ENCODE data around the gene ASCL4.

ASCL4 gene

GRCh38 chr12:107779077-107779831 lies 4.8 kb downstream of the ASCL4 start:
- no peak for DNase-seq

DNA sequence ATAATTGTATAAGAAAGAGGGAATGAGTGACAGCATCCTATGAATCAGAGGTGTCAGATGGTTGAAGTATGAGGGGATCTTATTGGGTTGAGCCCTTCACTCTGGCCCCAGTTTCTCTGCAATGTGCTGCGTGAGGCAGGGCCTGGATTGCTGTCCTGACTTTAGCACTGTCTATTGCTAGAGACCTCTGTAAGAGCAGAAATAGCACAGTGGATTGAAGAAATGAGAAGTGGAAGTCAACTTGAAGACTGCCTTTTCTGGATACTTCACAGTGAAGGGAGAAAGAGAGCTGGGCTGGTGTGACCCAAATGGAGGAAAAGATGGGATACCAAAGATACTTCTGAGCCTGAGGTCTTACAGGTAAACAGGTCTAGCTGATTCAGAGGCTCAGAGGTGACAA lies 5.8 kb downstream of the ASCL4 start:
- no peak for DNase-seq

- DNase-seq: no peak
Measured at GRCh38 chr12:107782067-107782466, 7.6 kb downstream of the ASCL4 start.

DNA sequence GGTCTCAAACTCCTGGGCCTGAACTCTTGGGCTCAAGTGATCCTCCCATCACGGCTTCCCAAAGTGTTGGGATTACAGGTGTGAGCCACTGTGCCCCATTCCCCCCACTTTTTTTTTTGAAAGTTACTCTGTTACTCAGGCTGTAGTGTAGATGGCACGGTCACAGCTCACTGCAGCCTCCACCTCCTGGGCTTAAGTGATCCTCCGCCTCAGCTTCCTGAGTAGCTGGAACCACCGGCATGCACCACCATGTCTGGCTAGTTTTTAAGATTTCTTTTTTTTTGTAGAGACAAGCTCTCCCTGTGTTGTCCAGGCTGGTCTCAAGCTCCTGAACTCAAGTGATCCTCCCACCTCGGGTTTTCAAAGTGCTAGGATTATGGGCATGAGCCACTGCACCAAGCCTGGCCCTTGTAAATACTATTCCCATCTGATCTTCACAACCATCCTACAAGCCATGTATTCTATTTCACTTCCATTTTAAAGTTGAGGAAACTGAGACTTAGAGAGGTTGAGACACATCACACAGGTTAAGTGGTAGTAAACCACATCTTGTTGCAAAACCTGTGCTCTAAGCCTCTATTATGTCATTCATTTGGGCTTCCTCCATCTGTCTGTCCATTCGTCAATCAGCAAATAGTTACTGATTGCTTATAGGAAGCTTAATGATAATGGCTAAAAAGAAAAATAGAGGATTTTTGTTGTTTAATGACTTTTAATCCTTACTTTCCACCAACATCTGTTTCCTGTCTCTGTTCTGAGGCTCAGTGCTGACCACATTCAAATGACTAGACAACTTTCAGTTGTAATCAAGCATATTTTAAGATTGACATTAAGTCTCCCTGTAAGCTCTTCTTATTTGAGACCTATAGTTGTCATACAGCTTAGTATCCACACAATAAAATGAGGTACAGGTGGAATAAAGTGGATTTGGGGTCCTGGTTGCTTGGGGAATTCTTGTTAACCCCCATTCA lies 9.2 kb downstream of the ASCL4 start:
- no peak for DNase-seq

DNA sequence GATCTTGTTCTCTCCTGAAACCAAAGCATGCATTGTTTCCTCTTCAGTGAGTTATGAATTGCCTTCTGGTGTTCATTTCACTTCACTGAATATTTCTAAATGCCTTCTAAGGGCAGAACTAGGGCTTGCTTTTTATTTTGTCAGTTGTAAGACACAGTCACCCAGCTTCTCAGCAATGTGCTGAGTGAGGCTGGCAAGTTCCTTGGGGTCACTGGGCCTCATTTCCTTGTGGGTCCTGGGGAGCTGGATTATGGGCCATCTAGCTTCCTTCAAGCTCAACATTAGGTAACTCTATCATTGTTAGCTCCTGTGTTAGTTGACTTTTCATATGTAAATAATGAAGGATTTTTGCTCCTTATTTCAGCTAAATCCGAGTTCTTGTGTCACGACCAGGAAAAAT lies 13.8 kb downstream of the ASCL4 start:
- DNase-seq: no peak

- DNase-seq: no peak
Measured at GRCh38 chr12:107788690-107789458, 14.4 kb downstream of the ASCL4 start.

DNA sequence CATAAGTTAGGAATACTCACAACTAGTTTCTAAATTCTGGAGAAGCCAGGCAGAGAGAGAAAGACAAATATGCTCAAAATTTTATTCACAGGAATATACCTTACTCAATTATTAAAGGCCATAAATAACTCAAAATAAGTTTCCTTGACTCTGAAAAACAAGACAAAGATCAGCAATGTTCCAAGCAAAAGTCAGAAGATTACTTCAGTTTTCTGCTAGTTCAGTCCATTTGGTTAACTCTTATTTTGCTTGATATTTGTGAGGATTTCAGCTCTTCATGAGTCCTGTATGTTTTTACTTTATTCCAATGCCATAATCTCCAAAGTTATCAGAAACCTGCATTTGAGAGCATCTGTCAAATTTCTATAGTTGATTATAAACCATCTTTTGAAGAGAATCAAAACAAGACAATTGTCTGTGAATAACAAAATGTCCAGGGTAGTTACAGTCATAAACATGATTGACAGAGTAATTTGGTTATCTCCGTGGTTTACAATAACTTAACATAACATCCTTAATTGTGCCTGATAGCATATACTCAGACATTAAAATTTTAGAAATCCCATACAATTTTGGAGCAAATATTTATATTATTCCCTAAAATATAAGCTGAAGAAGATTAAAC lies 17.1 kb downstream of the ASCL4 start:
- DNase-seq: no peak

GRCh38 chr12:107794451-107794850 lies 19.9 kb downstream of the ASCL4 start:
- DNase-seq: no peak

GRCh38 chr12:107798580-107798979 lies 24.1 kb downstream of the ASCL4 start:
- no peak for DNase-seq

DNA sequence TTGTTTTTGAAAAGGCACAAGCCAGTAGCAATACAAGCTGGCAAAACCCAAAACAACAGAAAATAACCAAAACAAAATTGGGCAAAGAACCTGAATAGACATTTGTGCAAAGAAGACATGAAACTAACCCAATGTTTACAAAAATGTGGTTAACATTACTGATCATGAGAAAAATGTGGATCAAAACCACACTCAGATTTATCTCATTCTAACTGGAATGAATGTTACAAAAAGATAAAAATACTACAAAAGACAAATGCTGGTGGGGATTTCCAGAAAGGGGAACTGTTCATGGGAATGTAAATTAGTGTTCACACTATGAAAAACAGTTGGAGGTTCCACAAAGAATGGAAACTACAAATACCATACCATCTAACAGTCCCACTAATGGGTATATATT lies 26.6 kb downstream of the ASCL4 start:
- no peak for DNase-seq

- DNase-seq: no peak
Measured at GRCh38 chr12:107803092-107803491, 28.6 kb downstream of the ASCL4 start.

DNA sequence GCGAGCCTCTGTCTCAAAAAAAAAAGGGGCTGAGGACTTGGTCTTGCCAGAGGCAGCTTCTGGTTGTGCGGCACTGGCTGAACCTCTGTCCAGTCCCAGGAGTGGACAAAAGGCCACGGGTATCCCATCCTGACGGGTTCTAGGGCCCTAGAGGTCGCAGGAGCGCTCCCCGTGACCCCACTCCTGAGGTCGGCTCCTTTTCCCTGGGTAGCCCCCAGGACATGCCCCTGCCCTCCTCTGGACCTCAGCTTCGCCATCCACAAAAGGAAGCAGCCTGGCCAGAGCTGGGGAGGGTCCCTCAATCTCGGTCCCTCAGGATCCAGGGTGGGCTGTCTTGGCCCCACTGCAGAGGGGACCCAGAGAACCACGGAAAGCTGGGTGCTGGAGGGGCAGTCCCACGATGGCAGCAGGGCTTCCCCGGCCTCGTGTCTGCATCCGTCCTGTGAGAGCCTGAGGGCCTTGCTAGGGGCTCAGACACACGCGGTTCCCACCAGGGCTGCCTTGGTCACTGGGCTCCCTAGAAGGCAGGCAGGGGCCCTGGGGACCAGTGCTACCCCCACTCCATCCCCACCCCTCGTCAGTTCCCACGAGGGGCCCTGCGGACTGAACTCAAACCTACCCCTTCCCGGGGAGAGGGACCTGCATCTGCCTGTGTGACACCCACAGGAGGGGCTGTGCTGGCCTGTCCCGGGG lies 31.1 kb downstream of the ASCL4 start:
- no peak for DNase-seq

GRCh38 chr12:107807471-107808150 lies 33.1 kb downstream of the ASCL4 start:
- no peak for DNase-seq

DNA sequence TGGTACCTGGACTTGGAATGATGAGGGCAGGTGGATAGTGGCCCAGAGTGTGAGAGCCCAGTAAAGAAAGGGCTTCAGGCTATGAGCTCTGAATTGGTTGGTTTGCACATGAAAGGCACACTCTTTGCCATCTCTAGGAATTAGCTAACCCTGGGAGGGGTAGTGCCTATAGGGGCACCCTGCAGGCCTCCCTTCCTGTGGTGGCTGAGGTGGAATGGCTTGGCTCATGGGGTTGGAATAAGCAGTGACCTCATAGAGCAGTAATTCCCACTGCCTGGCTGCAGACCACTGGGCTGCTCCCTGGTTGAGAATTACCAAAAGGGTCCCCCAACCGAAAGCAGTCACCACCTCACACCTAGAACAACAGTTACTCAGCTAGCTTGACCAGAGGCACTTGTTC lies 42.7 kb downstream of the ASCL4 start:
- DNase-seq: no peak

DNA sequence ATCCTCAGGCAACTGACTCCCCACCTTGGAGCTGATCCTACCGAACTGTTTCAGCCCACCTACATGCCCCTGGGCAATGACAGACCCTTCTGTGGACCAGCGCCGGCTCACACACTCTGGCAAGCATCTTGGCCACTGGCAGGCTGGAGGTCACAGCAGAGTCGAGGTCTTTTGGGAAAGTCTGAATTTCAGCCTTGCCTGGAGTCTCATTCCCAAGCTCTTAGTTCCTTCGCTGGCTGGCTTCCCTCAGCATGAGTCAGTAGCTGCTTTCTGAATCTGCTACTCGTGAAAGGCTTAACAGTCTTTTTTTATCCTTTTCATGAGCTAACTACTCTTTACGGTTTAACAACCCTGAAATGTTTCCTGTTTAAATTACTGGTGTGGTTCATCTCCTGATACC lies 44.5 kb downstream of the ASCL4 start:
- DNase-seq: no peak

- no peak for DNase-seq
Measured at GRCh38 chr12:107822356-107822755, 47.9 kb downstream of the ASCL4 start.

Data from NCI-H187 treated with DMSO at 0.1 percent for 48 hours (cell line).